Keratinocyte (primary cell): ENCODE results near the gene PLBD2. TPM values are rescaled to one million over a fixed set of nuclear protein-coding genes. Genes with fewer than 3 reads are reported as not detected.

Experiments used
- DNase-seq: peaks from one replicate; pipeline ENCODE4 v3.0.0-alpha.2; 2011; ENCODE audit warnings: low read depth, missing footprints, low spot score
- FAIRE-seq: peaks from 2 replicates; lab custom pipeline; 2011; peaks lifted over from hg19 to GRCh38; lab: Jason Lieb, UNC
- H2AFZ ChIP-seq: 2 replicates; pipeline ENCODE4 v1.6.0; 2012; ENCODE audit warnings: low read length, control low read depth, inconsistent platforms; ENCODE audit not compliant: control insufficient read depth
- H3K27ac ChIP-seq: 2 replicates; pipeline ENCODE4 v1.5.1; 2011; ENCODE audit warnings: low read length; ENCODE audit not compliant: control insufficient read depth, insufficient read depth
- H3K27me3 ChIP-seq: 3 replicates; pipeline ENCODE4 v1.6.0; 2011; ENCODE audit warnings: low read length; ENCODE audit not compliant: control insufficient read depth, insufficient read depth; ENCODE audit errors: extremely low read depth
- H3K36me3 ChIP-seq, 2 experiments: 2 replicates in 1 of 2; 3 replicates in 1 of 2; pipeline ENCODE4 v1.5.1; 2011; ENCODE audit warnings: low read length in 2 of 2, mild to moderate bottlenecking in 1 of 2; ENCODE audit not compliant: control insufficient read depth in 2 of 2, insufficient read depth in 2 of 2; ENCODE audit errors: extremely low read depth in 1 of 2
- H3K4me1 ChIP-seq: 3 replicates; pipeline ENCODE4 v1.5.1; 2011; ENCODE audit warnings: low read length; ENCODE audit not compliant: control insufficient read depth, insufficient read depth; ENCODE audit errors: extremely low read depth
- H3K4me2 ChIP-seq: 3 replicates; pipeline ENCODE4 v1.6.0; 2011; ENCODE audit warnings: low read depth, low read length; ENCODE audit not compliant: control insufficient read depth, insufficient read depth; ENCODE audit errors: extremely low read depth
- H3K4me3 ChIP-seq, 3 experiments: fragments of 200-600 bp in 1 of 3; sonication (generic) in 1 of 3; 2 replicates in 2 of 3; 3 replicates in 1 of 3; pipeline ENCODE4 v1.5.1; 2011 to 2016; ENCODE audit warnings: low read length in 3 of 3, mild to moderate bottlenecking in 3 of 3, control low read depth in 2 of 3, inconsistent platforms in 1 of 3, low read depth in 1 of 3, mixed read lengths in 1 of 3, mixed run types in 1 of 3, moderate library complexity in 1 of 3; ENCODE audit not compliant: control insufficient read depth in 2 of 3, insufficient read depth in 2 of 3; ENCODE audit errors: extremely low read depth in 1 of 3
- H3K79me2 ChIP-seq: 2 replicates; pipeline ENCODE4 v1.6.0; 2012; ENCODE audit warnings: low read length; ENCODE audit not compliant: control insufficient read depth, insufficient read depth
- H3K9ac ChIP-seq: 3 replicates; pipeline ENCODE4 v1.6.0; 2011; ENCODE audit warnings: low read length; ENCODE audit not compliant: control insufficient read depth, insufficient read depth; ENCODE audit errors: extremely low read depth
- H3K9me1 ChIP-seq: 3 replicates; pipeline ENCODE4 v1.6.0; 2011; ENCODE audit warnings: low read length; ENCODE audit not compliant: control insufficient read depth, insufficient read depth; ENCODE audit errors: extremely low read depth
- H3K9me3 ChIP-seq: 2 replicates; pipeline ENCODE4 v1.5.1; 2012; ENCODE audit warnings: low read depth, low read length; ENCODE audit not compliant: control insufficient read depth
- H4K20me1 ChIP-seq: 3 replicates; pipeline ENCODE4 v1.6.0; 2011; ENCODE audit warnings: low read length; ENCODE audit not compliant: control insufficient read depth, insufficient read depth; ENCODE audit errors: extremely low read depth
- CTCF ChIP-seq, 3 experiments: IDR thresholded peaks in 1 of 3; conservative IDR thresholded peaks in 1 of 3; optimal IDR thresholded peaks in 1 of 3; 2 replicates in 2 of 3; 3 replicates in 1 of 3; pipeline versions ENCODE3 to v1.5.1; 2011; ENCODE audit warnings: low read length in 3 of 3, mild to moderate bottlenecking in 3 of 3, moderate library complexity in 2 of 3, control low read depth in 1 of 3, inconsistent platforms in 1 of 3; ENCODE audit not compliant: insufficient read depth in 2 of 3; ENCODE audit errors: extremely low read depth in 1 of 3
- EZH2 ChIP-seq: IDR thresholded peaks from one replicate; pipeline ENCODE4 v1.6.1; 2012; ENCODE audit warnings: inconsistent platforms, mild to moderate bottlenecking, low read length, moderate library complexity
- dilution Hi-C: fragments of 300-500 bp; cut with MboI; formaldehyde crosslinking; loops from one replicate; pipeline ENCODE4 v1.7.0; 2020; ENCODE audit warnings: low sequenced_read_pairs; ENCODE audit not compliant: extremely low pct_ligation_motif_present
- polyA plus RNA-seq, 5 experiments: library from polyadenylated mRNA; depleted of rRNA in 3 of 5; stranded (reverse) in 3 of 5; stranded (forward) in 1 of 5; unstranded in 1 of 5; fragments of >200 nt; gene quantifications; 1 replicate in 1 of 5; 2 replicates in 3 of 5; 3 replicates in 1 of 5; pipeline versions ENCODE4 v1.2.1 to v1.2.3, GENCODE V29; 2011 to 2012; ENCODE audit warnings: missing spikeins in 2 of 5, low read depth in 1 of 5, low replicate concordance in 1 of 5

PLBD2 gene
- polyA plus RNA-seq, 1 donor (not counting 4 experiments of a cell fraction or from before 2014, with no cell fraction given), result 12.9 TPM

- DNase-seq (no peak), FAIRE-seq (no peak)
- H3K9me1 ChIP-seq, result no peaks in the 10 kb centered on the region
- H3K4me3 ChIP-seq, result no peak overlapping the region
- no peaks in the 10 kb centered on the region for H3K4me1 ChIP-seq
- H3K79me2 ChIP-seq, result no peaks in the 10 kb centered on the region
- H4K20me1 ChIP-seq, result no peaks in the 10 kb centered on the region
- no peaks in the 10 kb centered on the region for H3K9me3 ChIP-seq
- dilution Hi-C loops, result no loop called here
- H3K9ac ChIP-seq, result no peak overlapping the region
- no peak overlapping the region for H3K27ac ChIP-seq
- no peaks in the 10 kb centered on the region for H3K27me3 ChIP-seq
- no peak overlapping the region for H2AFZ ChIP-seq
- peaks cover 0 to 20% of the 10 kb centered on the region in 2 experiments for H3K36me3 ChIP-seq
- TF ChIP-seq EZH2, result no peak
- no peak for TF ChIP-seq CTCF (optimal IDR thresholded peaks at IDR 0.05 in 1 of 3, IDR thresholded peaks at IDR 0.05 in 1 of 3, conservative IDR thresholded peaks at IDR 0.05 in 1 of 3; ENCODE audit: extremely low read depth in 1 of 3, insufficient read depth in 2 of 3, low read length in 3 of 3)
- H3K4me2 ChIP-seq, result no peak overlapping the region
Observed at GRCh38 chr12:113382206-113382605, 23.8 kb downstream of the PLBD2 start.

GRCh38 chr12:113384778-113385177 lies 26.4 kb downstream of the PLBD2 start:
- TF ChIP-seq CTCF (optimal IDR thresholded peaks at IDR 0.05 in 1 of 3, IDR thresholded peaks at IDR 0.05 in 1 of 3, conservative IDR thresholded peaks at IDR 0.05 in 1 of 3; ENCODE audit: extremely low read depth in 1 of 3, insufficient read depth in 2 of 3, low read length in 3 of 3), result no peak
- no peak for TF ChIP-seq EZH2
- Histone ChIP-seq H3K4me1 (no peaks in the 10 kb centered on the region), H3K27me3 (no peaks in the 10 kb centered on the region), H2AFZ (no peak overlapping the region), H3K36me3 (peaks cover 0 to 28% of the 10 kb centered on the region in 2 experiments), H3K4me2 (no peak overlapping the region), H4K20me1 (no peaks in the 10 kb centered on the region), H3K9me3 (no peaks in the 10 kb centered on the region), H3K4me3 (no peak overlapping the region), H3K9me1 (no peaks in the 10 kb centered on the region), H3K9ac (no peak overlapping the region), H3K27ac (no peak overlapping the region), H3K79me2 (no peaks in the 10 kb centered on the region)
- FAIRE-seq (no peak), DNase-seq (no peak)
- dilution Hi-C loops, result no loop called here
